ENCODE measurements around the gene NEU4.

The NEU4 gene

DNA sequence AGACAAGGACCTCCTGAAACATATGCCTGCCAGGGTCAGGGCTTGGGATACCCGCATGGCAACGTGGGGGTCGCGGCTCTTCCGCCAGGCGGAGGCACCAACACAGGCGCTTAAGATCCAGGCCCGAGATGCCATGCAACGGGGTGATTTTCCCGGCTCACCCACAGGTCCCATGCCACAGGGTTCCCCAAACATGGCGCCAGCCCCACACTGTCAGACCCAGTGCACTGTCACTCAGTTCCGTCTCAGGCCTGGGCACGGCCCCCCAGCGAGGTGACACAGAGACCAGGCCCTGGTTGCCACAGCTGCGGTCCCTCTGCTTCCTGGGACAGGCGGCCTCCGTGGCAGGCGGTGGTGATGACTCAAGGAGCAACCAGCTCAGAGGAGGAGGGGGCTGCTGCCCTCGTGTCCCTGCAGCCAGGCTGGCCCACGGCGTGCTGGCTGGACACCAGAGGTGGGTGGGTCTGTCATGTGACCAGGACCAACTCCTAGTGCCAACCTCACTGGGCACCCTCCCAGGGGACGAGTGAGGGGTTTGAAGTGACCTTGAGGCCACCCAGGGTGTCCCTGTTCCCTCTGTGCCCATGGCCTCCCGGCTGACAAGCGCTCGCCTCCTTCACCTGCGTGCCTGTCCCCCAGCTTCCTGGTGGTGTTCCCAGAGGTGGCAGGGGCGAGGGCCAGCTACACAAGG is 44.8 kb downstream of the NEU4 start:
- no peak for DNase-seq (ENCODE audit: low spot score)

DNA sequence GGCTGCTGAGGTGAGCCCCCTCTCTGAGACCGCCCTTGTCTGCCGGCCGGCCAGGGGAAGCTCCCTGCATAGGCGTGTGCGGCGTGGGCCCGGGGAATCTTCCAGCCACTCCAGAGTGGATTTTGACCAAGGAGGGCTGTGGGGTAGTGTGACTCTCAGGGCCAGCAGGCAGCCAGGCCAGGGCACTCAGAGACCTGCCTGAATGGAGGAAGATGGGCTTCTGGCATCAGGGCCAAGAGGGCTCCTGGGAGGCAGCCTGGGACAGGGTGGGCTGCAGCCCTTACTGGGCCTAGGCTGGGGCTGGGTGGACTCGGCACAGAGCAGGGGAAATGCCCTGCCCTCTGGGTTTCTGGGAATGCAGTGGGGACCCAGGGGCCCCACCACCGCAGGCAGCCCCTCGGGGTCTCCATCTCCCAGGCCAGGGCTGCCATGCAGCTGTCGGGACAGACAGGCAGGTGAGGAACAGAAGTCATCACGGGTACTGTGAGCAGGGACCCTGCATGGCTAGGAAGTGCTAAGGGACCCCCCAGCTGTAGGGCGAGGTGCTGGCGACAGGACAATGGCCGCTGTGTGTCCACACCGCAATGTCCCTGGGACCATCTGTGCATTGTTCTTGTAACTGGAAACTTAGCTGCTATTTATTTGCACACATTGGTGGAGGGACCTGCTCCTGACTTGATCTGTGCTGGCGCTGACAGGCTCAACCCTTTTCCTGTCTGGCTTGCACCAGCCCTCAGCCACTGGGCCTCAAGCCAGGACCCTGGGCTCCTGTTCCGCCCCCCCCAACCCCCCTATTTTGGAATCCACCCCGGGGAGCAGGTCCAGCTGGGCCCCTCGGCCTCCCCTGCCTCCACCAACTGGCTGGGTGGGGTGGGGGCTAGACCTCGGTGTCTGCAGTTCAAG is 45.6 kb downstream of the NEU4 start:
- no peak for DNase-seq (ENCODE audit: low spot score)

DNA sequence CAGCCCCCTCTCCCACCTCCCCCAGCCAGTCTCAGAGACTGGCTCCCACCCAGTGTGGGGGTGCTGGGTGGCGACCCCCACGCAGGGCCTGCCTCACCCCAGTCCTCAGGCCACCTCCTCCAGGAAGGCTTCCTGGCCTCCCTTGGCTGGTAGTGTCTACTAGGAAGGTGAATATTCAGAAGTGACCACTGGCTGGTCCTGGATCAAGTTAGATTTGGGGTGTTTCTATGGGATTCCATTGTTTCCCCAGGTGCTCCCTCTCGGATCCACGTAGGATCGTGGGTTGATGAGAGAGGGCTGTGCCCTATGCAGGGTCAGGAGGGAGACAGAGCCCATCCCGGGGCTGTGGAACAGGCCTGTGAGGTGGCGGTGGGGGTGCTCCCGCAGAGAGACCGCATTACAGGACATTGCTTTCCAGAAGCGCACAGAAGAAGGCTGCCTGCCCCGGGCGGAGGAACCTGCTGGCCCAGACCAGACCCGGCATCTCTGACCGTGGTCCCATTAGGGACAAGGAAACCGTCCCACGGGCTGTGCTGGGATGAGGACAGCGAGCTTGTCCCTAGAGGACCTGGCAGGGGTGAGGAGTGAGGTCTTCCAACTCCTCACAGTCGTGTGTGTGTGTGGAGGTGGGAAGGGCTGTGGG is 46.4 kb downstream of the NEU4 start:
- DNase-seq (ENCODE audit: low spot score), result no peak

DNA sequence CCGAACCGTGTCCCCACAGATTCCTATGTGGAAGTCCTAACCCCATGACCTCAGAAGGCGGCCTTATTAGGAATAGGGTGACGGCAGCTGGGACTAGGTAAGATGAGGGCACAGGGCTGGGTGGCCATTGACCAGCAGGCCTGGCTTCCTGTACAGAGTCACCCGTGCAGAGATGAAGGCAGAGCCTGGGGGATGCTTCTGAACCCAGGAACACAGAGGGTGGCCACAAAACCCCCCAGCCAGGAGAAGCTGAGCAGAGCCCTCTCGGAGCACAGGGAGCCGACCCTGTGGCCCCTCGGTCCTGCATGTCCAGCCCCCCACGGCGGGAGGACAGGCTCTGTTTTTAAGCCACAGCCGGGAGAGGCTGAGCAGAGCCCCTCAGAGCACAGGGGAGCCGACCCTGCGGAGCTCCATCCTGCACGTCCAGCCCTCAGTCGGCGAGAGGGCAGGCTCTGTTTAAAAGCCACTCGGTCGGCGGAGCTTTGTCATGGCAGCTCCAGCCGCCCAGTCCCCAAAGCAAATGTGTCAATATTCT is 47.0 kb downstream of the NEU4 start:
- DNase-seq (ENCODE audit: low spot score), result no peak

DNA sequence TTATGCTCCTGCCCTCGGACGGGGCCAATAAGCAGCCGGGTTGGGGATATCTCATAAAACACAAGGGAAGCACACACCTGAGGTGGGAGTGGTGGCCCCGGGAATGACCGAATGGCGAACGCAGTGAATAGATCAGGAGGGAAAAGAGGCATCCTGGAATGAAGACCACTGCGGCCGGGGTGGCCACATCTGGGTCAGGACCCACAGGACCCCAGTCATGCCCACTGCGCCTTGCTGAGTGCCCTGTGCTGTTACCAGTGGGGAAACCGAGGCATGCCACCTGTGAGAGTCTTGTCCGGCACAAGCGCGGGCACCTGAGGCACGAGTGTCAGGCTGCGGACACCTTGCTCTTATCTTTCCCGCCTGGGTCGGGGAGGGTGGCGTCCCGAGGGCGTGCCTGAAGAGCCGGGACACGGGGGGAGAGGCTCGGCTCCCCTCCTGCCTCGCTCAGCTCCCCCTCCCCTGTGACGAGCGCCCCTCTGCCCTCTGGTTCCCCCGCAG is 48.1 kb downstream of the NEU4 start:
- no peak for DNase-seq (ENCODE audit: low spot score)

DNA sequence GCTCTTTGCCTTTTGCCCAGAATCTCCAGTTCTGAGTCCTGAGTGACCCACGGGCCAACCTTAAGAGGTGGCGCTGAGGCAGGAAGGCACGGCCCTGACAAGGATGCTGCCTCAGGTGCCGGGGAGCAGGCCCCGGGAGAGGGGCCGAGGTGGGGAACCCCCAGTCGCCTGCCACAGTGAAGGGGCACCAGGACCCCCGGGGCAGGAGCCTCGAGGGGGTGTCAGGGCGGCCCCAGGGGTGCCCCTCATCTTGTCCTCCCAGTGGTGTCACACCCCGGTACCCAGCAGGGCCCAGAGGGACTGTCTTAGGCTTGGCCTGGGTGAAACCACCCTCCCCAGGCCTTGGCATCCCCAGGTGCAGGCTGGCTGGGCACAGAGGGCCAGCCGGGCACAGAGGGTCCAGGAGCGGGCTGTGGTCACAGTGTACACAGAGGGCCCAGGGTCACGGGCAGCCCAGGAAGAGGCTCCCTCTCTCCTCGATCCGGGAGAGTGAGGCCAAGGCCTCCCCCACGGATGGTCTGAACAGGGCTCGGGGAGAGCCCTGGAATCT is 48.7 kb downstream of the NEU4 start:
- DNase-seq (ENCODE audit: low spot score), result no peak

DNA sequence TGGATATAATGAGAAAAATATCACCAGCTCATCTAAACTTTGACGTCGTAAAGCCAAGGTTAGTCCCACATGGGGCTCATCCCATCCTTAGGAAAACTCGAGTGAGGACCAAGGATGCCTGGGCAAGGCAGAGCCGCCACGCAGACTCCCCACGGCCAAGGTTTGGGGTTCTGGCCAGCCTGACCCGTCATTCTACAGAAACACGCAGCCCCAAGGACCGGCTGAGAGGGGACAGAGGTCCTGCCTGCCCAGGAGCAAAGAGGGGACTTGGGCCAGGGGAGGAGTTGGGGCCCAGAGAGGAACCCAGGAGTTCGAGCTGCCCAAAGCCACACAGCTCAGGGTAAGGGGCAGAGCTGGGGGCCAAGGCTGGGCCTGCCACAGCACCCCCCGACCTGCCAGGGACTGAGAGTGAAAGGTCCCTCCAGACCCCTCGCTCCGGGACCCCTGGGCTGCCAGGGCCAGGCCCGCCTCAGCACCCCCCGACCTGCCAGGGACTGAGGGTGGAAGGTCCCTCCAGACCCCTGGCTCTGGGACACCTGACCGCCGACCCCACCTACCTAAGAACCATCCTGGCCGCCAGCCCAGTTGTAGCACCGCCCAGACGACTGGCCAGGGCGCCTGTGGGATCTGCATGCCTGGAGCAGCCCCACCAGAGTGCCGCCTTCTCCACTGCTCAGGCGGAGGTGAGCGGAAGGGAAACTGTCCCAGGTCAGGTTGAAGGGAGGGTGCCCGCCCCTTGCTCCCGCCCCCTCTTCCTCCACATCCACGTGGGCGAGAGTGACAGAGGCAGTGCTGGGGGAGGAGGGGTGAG is 49.4 kb downstream of the NEU4 start, which contains the start of gene PDCD1:
PDCD1 (minus strand) TSS at position 689 of the 811 bp plus-strand sequence; CDS start at position 633, 56 bp downstream.
- DNase-seq (ENCODE audit: low spot score), result no peak

DNA sequence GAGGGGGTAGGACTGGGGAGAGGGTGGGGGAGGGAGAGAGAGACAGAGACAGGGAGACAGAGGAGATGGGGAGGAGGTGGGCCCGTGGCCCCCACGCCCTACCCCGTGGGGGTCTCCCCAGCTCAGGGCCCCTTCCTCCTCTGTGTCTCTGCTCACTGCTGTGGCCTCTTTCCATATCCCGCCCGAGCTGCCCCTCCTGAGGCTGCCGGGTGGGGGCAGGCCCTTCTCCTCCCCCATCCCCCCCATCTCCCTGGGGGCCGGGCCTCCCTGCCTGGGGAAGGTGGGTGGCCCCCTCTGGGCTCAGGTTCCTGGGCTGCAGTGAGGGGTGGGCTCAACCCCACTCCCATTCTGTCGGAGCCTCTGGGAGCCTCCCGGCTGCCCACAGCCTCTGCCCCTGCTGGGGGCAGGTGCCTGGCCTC is 50.0 kb downstream of the NEU4 start:
- DNase-seq (ENCODE audit: low spot score), result no peak

DNA sequence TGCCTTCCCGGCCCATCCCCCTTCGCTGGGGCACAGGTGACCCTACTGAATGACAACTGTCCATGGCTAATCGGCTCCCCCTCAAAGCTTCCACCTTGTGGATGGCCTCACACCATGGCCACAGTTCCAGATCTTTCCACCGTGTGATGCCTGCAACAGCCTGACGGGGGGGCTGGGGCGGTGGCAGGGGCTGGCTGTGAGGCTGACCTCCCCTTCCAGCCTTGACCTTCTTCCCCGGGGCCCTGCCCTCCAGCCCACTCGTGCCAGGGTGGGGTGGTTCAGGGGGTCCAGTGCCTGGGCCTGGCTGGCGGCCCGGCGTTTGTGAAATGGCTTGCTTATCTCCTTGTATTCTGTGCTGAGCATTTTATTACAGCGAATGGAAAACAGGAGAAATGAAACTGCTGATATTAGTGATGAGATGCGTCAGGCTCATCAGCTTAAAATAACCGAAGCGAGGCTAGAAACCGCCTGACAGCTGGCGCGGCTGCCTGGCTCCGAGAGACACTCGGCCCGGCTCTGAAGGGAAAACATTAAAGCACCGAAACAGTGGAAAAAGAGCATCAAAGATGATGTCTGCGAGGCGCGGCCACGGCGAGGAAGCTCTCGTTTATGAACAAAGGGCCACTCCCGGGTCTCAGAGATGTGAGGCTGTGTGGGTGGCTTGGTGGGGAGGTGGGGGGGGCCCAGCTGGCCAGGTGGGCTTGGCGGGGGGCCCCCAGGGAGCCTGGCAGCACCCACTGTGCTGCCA is 50.6 kb downstream of the NEU4 start:
- peak; percentile 71 for DNase-seq (ENCODE audit: low spot score)

DNA sequence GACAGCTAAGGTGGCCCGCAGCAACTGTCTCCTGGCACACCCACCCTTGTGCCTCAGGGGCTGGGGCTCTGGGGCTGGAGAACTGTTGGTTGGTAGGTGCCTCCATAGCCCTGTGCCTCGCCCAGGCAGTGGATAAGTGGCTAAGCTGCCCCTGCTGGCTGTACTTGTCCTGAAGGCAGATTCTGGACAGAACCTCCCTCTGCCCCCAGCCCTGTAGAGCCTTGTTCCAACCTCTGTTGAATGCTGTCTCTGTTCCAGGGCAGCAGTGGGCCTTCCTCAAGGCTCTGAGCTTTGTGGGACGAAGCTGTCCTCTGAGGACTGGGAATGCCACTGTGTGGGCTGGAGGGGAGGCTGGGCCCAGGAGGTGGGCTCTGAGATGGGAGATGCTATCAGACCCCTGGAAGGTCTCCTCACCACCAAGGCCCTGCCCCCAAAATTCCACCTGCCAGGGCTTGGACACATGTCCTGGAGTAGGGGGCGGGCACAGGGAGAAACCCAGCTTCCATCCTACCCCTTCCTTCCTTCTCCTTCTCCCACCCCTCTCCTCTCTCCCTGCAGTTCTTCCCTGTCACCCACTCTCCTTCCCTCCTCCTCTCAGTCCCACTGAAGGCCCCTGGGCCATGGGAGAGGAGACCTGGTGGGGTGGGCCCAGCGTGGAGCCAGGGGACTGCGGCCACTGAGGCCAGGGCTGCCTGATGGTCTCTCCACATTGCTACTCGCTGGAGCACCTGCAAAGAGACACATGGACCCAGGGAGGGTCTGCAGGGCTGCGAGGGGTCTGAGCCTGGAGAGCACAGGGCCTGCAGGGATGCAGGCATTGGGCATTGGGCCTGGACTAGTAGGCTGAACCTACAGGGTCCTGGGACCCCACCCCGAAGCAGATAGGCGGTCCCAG is 51.4 kb downstream of the NEU4 start:
- DNase-seq (ENCODE audit: low spot score), result no peak

DNA sequence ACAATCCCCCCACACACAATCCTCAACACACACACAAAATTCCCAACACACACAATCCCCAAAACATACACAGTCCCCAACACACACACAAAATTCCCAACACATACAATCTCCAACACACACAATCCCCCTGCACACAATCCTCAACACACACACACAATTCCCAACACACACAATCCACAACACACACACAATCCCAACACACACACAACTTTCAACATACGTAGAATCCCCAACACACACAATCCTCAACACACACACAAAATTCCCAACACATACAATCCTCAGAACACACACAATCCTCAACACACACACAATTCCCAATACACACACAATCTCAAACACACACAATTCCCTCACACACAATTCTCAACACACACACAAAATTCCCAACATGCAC is 52.3 kb downstream of the NEU4 start:
- DNase-seq (ENCODE audit: low spot score), result no peak

DNA sequence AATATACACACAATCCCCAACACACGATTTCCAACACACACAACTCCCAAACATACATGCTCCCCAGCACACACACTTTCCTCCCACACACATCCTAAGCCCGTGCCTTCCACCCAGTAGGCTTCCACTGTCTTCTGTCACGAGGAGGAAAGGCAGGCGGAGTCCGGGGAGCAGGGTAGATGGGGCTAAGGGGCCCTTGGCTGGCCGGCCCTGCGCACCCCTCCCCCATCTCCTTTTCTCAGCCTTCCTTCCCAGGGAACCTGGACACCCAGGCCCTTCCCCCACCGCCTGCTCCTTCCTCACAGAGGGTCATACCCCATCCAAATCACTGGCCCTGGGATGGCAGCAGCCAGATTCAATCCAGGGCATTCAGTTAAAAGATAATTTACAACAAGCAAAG is 53.1 kb downstream of the NEU4 start:
- DNase-seq (ENCODE audit: low spot score), result no peak

DNA sequence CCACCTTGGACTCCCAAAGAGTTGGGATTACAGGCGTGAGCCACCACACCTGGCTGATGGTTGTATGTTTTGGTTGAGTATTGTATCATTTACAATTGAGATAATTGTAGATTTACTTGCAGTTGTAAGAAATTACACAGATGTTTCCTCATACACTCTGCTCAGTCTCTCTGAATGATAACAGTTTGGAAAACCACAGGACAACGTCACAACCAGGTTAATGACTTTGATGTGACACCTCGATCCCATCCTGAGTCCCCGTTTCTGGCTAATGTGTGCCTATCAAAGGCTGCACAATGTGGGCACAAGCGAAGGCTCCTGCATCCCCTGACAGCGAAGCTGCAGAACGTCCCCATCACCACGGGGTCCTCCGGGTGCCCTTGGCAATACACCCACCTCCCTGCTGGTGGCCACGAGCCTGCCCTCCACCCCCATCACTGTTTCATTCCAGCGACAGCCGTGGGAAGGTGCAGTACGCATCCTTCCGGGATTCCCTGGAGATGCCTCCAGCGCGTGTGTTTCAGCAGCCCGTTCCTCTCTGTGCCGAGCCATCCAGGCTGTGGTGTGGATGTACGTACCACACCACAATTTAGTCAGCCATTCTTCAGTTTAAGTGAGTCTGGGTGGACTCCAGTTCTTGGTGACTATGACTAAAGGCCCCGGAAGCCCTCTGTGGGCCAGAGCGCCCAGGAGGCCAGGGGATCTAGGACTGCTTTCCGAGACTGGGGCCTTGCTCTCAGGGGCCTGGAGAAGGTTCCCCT is 54.0 kb downstream of the NEU4 start:
- no peak for DNase-seq (ENCODE audit: low spot score)

DNA sequence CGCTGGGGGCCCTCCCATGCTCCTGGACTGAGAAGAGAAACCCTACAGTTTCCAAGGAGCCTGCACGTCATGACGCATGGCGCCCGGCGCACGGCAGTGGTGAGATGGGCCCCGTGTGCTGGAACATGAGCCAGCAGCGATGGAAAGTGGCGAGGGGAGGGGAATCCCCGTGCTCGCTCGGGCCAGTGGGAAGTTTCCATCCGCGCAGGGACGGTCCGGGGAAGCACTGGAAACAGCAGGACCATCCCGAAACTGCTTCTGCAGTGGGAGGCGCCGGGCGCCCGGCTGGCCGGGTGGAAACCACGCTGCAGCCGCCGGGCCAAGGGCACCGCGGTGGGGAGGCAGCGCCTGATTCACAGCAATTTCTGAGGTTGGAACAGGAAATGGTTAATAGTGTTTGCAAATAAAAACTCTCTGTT is 54.6 kb downstream of the NEU4 start:
- no peak for DNase-seq (ENCODE audit: low spot score)

DNA sequence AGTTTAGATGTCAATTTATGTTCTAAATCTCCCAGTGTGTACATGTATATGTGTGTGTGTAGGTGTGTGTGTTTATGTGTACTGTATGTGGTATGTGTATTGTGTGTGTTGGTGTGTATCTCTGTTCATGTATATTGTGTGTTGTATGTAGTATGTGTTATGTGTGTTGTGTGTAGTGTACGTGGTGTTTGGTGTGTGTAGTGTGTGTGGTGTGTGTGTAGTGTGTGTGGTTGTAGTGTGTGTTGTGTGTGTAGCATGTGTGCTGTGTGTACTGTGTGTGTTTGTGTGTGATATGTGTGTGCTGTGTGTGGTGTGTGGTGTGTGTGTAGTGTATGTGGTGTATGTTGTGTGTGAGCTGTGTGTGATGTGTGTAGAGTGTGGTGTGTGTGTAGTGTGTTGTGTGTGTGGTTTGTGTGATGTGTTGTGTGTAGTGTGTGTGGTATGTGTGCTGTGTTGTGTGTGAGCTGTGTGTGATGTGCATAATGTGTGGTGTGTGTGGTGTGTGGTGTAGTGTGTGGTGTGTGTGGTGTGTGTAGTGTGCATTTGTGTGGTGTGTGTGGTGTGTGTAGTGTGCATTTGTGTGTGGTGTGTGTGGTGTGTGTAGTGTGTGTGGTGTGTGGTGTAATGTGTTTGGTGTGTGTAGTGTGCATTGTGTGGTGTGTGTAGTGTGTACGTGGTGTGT is 55.3 kb downstream of the NEU4 start:
- DNase-seq (ENCODE audit: low spot score), result no peak

DNA sequence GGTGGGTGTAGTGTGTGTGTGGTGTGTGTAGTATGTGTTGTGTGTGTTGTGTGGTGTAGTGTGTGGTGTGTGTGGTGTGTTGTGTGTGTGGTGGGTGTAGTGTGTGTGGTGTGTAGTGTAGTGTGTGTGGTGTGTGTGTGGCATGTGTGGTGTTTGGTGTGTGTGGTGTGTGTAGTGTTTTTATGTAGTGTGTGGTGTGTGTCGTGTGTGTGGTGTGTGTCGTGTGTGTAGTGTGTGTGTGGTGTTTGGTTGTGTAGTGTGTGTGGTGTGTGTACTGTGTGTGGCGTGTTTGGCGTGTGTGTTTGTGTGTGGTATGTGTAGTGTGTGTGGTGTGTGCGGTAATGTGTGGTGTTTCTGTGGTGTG is 55.8 kb downstream of the NEU4 start:
- DNase-seq (ENCODE audit: low spot score), result no peak

DNA sequence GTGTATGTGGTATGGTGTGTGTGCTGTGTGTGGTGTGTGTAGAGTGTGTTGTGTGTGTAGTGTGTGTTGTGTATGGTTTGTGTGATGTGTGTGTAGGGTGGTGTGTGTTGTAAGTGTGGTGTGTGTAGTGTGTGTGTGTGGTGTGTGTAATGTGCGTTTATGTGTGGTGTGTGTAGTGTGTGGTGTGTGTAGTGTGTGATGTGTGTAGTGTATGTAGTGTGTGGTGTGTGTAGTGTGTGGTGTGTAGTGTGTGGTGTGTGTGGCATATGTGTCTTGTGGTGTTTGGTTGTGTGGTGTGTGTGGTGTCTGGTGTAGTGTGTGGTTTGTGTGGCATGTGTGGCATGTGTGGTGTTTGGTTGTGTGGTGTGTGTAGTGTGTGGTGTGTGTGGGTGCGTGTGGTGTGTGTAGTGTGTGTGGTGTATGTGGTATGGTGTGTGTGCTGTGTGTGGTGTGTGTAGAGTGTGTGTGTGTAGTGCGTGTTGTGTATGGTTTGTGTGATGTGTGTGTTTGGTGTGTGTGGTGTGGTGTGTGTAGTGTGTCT is 56.5 kb downstream of the NEU4 start:
- DNase-seq (ENCODE audit: low spot score), result no peak

All from NAMALWA (cell line).